Tongue (tissue), 2 donors: ENCODE results near the gene FN3K. TPM values are rescaled to one million over a fixed set of nuclear protein-coding genes. Genes with fewer than 3 reads are reported as not detected.
A peak's percentile ranks its signal among the peaks of the same experiment; 100 is the strongest.
"Not testable (repeated sequence)": the region's sequence is repeated elsewhere in the genome, so short reads cannot be mapped to it uniquely, and the experiment has no call there.

Source experiments
- DNase-seq: peaks from one replicate; pipeline ENCODE4 v3.0.0-alpha.2; 2015
- total RNA-seq: library from RNA; depleted of rRNA; stranded (reverse); fragments of >200 nt; gene quantifications from one replicate; pipeline ENCODE4 v1.2.3, GENCODE V29; 2014

The FN3K gene
- total RNA-seq, 1 donor from 2014 or later = 8.4 TPM

DNA sequence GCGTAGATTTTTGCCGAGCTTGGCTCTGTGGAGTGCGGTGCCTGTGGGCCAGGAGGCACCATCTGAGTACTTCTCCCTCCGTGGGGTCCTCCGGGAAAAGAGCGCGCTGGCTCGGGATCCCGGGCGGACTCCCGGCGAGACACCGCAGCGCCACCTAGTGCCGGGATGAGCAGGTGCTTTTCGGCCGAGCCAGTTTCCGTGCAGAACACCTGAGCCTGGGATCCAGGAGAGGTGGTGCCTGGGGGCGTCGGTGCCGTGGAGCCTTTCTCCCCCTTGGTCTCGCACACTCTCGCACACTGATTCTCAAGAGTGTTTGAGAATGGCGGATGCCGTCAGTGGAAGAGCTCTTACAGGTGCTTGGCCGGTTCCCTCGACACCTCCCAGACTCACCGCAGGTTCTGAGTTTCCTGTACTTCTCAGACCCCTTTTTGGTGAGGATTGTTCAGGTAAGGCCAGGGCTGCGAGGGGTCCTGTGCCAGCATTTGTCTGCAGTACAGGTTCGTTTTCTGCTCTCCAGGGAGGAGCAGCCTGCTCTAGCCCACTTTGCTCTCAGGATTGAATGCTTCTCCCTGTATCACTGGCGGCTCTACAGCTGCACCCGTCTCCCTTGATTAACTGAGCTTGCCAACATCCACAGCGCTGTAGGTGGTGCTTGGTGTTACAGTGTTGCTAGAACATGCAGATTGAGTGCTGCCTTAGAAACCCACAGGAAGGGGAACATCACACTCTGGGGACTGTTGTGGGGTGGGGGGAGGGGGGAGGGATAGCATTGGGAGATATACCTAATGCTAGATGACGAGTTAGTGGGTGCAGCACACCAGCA lies 39.8 kb downstream of the FN3K start:
- DNase-seq = peak; percentile 78

DNA sequence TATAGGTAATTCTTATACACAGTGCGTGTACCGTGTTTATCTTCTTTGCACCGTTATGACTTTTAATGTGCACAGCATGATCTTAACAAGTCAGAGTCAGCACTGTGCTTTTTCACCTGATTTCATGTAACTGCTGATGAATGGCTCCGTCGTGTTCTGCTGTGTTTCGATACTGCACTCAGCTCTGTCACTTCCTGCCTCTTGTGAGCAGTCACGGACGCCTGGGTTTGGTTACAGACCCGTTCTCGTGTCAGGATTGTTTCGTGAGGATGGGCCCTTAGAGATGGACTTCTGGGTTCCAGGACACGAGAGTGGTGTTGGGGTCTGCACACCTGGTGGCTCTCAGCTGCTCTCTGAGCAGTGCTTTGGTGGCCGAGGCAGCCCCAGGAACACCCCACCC lies 41.0 kb downstream of the FN3K start:
- no peak for DNase-seq

DNA sequence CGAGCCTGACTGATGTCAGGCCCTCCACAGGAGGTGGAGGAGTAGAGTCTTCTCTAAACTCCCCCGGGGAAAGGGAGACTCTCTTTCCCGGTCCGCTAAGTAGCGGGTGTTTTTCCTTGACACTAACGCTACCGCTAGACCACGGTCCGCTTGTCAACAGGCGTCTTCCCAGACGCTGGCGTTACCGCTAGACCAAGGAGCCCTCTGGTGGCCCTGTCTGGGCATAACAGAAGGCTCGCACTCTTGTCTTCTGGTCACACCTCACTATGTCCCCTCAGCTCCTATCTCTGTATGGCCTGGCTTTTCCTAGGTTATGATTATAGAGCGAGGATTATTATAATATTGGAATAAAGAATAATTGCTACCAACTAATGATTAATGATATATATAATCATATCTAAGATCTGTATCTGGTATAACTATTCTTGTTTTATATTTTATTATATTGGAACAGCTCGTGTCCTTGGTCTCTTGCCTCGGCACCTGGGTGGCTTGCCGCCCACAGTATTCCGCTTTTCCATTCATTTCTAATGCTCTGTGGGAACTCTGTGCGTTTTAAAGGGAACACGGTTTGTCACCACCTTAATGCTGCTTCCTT lies 42.5 kb downstream of the FN3K start:
- DNase-seq = not testable (repeated sequence)

DNA sequence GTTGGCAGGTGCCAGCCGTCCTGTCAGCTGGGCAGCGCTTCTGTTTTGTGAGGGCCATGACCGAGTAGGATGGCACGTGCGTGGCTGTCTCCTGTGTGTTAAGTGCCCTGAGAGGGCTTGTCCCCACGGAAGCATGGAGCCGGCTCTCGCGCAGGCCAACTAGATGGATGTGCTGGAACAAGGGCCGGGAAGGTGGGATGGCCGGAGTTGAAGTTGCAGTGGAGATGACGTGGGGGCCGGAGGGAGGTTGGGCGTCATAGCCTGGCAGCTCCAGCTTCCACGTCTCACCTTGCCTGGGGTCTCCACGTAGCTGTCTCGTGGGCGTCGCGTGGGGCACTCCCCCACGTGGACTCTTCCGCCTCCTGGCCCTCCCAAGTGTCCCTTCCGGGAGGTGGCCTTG lies 44.1 kb downstream of the FN3K start:
- peak; percentile 44 for DNase-seq

DNA sequence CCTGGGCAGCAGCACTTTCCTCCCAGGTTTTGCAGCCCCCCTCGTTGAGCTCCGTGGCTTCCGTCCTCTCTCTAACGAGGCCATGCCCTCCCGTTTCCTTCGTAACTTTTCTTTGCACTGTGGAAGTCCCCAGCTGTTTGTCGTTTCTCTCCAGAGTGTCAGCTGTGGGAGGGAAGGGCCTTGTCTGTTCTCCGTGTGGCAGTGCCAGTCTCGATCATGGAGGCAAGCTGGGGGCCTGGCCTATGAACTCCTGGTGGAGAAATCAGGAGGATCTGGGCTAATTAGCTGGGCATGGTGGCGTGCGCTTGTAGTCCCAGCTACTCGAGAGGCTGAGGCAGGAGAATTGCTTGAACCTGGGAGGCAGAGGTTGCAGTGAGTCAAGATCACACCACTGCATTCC lies 44.8 kb downstream of the FN3K start:
- peak; percentile 74 for DNase-seq

DNA sequence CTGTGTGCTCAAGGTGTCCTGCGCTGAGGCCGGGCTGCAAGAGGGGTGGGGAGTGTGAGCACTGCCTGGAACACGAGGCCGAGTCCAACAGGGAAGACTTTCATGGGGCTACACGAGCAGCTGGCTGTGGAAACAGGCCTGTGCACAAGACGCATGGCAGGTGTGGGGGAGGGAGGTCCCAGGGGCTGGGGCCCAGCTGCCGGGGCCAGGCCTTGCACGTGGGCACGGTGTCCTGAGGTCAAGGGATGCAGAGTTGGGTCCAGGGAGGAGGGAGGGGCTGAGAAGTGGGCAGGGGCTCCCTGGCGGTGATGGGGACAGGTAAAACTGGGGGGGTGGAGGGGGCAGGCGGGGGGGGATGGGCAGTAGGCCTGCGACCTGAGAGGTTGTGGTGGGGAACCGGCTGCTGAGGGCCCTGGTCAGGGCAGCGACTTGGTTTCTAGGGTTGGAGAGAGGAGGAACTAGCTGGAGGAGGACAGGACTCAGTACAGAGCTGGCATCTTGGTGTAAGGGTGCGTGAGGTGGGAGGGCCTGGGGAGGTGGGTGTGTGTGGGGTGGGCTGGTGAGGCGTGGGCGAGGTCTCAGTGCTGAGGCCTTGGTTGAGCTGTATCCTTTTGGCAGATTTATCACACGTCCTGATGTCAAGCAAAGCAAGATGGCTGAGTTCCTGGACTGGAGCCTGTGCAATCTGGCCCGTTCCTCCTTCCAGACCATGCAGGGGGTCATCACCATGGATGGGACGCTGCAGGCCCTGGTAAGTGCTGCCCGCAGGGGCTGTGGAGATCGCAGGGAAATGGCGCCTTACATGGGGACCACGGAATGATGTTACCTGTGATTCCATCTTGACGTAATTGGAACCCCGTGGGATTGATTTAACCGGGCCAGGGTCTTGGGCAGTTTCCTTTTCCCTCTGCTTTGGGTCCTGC lies 45.8 kb downstream of the FN3K start:
- DNase-seq = peak; percentile 51

DNA sequence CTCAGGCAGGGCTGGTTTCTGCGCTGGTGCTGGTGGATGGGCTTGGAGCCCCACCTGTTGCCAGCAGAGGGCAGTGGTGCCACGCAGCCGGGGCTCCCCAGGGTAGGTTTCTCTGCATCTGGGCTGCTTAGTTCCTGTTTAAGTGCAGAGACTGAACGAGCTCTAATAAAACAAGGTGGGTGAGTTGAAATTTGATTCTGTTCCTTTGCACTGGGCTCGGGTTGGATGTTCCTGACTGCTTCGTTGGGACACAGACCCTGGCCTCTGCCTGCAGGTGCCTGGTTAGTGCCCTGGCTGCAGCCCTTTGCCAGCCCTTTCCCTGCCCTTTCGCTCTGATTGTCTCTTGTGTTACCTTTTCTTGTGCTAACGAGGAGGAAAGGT lies 46.5 kb downstream of the FN3K start:
- peak; percentile 93 for DNase-seq

DNA sequence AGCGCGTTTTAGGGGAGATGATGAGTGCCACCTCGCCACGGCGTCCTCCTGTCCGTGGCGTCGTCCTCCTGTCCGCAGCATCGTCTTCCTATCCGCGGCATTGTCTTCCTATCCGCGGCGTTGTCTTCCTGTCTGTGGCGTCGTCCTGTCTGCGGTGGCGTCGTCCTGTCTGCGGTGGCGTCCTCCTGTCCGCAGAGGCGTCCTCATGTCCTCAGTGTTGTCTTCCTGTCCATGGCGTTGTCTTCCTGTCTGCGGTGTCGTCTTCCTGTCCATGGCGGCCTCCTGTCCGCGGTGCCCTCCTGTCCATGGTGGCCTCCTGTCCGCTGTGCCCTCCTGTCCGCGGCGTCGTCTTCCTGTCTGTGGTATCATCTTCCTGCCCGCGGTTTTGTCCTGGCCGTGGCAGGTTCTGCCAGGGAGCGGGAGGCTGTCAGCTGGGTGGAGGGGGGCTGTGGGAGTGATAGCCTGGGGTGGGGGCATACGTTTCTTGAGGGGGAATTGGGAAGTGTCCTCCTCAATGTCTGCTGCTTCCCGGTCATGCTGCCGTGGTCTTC lies 47.3 kb downstream of the FN3K start:
- DNase-seq = no peak

DNA sequence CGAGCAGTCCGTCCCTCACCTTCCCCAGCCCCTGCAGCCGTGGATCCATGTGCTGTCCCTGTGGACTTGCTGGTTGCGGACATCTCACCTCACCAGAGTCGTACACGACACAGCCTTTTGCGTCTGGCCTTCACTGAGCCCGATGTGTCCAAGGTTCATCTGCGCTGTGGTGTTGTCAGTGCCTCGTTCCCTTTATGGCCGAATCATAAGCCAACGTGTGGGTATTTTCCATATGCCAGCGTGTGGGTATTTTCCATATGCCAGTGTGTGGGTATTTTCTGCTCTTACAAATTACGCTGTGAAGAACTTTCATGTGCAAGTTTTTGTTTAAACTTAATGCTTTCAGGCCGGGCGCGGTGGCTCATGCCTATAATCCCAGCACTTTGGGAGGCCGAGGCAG lies 48.1 kb downstream of the FN3K start:
- no peak for DNase-seq

DNA sequence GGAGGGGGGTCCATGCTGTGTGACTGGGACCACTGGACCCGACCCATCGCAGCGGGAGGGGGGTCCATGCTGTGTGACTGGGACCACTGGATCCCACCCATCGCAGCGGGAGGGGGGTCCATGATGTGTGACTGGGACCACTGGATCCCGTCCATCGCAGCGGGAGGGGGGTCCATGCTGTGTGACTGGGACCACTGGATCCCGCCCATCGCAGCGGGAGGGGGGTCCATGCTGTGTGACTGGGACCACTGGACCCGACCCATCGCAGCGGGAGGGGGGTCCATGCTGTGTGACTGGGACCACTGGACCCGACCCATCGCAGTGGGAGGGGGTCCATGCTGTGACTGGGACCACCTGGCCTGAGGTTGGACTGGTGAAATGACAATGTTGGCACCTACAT lies 50.2 kb downstream of the FN3K start:
- DNase-seq = not testable (repeated sequence)

DNA sequence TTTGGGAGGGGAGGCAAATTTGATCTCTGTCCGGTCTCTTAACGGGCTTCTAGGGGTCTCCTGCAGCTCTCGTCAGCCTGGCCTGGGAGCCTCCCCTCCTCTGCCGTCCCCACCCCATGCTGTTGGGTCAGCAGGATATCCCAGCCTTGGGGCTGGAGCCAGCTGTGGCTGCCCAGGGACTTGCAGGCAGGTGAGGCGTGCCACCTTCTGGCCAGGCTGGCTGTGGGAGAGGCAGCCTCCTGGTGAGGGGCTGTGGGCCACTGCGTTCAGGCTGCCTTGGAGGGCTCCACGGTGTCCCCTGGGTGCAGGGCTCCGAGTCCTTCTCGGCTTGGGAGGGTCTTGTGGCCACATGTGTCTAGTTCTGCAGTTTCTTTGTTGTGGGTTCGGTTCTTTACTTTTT lies 51.0 kb downstream of the FN3K start:
- DNase-seq = no peak

DNA sequence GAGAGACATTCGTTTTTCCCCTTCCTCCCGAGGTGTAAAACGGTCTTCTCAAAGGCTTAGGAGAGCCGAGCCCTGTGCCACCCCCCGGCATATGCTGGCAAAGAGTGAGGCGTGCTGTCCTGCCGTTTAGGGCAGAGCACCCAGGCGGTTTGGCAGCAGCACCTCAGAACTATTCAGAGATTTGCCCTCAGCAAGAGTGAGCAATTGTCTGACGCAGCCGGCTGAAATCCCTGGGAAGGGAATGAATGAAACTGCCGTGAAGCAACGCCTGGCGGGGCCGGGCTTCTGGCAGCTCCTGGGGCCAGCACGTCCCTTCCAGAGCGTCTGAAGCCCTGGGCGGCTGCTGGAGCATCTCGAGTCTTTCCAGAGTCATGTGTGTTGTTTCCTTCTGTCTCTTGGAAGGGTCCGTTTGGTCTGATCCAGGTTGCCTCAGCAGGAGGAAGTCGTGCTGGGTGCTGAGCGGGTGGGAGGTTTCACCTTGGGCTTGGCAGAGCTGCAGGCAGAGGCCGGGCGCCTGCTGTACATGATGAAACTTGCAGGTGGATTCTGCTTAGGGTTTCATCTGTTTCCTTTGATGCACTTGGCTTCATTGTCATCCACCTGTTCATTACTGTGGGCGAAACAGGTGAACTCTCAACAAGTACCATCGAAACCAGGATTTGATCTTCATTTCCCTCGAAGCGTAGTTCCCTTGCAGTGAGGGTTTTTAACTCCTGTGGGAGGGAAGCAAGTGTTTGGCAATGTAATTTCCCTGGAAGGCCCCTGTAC lies 51.9 kb downstream of the FN3K start:
- DNase-seq = no peak

DNA sequence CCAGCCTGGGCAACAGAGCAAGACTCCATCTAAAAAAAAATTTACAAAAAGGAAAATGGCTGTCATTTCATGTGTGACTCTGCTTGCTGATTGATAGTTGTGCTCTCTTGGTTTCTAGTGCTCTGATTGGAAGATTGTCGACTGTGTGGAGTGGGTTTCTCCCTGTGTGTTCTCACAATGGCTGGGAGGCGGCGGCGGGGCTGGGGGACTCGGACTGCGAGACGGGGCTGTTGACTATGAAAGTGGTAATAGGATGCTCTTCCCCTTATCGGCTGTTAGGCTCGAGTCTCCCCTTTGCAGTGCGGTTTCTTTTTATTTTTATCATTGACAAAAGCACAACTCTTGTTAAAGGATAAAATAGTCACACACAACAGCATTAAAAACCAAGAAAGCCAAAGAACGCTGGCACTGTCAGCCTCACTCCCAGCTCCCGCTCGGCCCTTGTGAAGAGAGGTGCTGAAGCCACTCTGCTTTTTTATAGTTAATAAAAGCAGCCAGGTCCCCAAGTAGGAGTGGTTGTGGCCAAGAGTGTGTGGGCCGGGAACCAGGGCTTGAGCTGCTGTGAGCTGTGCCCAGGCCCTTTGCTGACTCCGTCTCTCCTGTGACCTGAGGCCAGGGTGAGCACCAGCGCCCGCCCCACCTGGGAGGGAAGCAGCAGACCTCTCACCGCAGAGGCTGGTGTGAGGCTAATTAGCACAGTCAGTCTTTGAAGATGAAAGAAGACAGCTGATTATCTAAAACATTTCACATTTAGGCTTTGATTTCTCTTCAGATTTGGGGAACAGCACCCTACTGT lies 53.0 kb downstream of the FN3K start:
- DNase-seq = no peak

DNA sequence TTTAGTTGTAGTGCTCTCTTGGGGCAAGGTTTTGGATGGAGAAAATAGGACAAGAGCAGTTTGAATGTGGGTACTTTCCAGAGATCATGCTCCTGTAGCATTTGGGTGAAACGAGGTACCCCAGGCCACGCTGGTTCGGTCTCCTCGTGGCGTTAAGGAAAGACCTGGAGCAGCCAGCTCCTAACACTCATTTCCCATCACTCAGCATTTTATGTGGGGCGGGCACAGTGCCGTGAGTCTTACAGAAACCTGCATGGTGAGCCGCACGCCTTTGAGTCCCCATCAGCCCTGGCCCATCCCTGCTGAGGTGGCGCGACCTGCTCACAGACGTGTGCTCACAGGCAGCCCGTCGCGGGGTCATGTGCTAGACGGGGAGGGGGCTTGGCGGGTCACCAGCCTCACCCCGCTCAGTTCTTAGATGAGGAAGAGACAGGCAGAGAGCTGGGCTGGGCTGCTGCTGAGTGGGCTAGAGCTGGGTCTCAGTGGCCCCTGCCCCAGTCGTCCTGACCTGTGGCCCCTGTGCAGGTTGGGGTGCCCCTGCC lies 53.7 kb downstream of the FN3K start:
- no peak for DNase-seq

DNA sequence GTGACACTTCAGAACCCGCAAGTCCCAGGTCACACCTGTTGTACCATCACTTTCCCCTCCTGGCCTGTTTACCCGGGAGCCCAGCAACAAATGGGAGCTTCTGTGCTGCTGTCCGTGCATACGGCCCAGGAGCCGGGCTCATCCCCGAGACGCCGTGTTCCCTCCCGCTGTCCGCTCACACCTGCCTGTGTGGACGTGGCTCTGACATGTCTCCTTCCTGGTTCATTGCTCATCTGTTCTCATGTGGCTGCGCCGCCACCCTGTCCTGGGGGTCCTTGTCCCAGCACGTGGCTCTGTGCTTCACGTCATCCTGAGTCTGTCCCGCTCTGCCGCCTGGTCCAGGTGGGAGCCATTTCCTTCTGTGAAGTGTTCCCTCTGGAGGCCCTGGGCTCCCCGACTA lies 54.4 kb downstream of the FN3K start:
- no peak for DNase-seq

DNA sequence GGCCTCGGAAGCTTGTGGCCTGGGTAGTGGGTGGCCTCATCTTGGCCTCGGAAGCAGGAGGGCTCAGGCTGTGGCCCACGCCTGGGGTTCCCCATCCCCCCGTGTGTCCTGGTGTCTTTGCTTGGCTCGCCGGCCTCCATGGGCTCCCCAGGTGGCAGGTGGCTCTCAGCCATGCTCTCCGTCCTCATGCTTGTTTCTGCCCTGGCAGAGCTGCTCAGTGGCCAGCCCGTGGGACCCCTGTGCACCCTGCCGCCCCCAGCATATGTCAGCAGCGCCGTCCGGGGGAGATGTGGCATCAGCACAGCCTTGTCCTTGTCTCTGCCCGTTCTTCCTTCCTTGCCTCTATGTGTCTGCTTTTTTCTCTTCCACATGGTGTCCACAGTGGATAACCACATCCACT lies 55.0 kb downstream of the FN3K start:
- DNase-seq = no peak

DNA sequence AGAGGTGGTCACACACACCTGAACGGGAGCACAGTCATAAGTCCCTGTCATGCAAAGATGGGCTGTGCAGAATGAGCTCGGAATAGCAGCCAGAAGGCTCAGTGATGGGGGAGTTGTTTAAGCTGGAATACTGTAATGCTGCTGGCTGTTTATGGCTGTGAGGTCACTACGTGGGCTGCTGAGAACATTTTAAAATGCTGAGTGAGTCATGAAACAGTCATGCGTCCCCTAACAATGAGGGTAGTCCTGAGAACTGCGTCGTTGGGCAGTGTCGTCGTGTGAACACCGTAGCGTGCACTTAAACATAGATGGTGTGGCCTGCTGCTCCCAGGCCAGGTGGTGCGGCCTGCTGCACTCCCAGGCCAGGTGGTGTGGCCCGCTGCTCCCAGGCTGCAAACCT lies 56.1 kb downstream of the FN3K start:
- no peak for DNase-seq

DNA sequence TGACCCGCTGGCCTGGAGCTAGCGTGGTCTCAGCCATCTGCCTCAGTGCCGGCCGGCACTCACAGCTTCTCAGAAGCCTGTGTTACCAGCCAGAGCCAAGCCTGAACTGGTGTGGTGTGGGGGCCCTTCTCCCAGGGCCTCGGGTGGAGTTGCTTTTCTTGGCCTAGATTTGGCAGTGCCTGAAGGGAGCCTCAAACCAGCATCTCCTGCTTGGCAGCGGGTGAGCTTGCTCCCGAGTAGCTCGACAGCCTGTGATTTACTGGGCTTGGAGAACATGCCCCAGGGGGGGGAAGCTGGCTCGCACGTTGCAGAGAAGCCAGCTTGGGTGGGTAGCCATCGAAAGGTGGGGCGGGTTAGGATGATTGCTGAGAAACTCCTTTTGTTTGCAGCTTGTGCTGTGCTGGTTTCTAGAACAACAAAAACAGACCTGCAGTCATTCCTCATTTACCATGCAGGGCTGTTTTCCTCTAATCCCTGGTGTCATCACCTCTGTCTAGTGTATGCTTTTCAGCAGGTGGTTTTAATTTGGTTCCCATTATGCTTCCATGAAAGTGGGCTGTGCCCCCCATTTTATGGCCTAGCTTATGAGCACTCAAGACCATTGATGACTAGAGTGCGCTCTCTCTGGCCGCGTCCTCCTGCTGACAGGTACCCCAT lies 58.7 kb downstream of the FN3K start:
- peak; percentile 66 for DNase-seq

DNA sequence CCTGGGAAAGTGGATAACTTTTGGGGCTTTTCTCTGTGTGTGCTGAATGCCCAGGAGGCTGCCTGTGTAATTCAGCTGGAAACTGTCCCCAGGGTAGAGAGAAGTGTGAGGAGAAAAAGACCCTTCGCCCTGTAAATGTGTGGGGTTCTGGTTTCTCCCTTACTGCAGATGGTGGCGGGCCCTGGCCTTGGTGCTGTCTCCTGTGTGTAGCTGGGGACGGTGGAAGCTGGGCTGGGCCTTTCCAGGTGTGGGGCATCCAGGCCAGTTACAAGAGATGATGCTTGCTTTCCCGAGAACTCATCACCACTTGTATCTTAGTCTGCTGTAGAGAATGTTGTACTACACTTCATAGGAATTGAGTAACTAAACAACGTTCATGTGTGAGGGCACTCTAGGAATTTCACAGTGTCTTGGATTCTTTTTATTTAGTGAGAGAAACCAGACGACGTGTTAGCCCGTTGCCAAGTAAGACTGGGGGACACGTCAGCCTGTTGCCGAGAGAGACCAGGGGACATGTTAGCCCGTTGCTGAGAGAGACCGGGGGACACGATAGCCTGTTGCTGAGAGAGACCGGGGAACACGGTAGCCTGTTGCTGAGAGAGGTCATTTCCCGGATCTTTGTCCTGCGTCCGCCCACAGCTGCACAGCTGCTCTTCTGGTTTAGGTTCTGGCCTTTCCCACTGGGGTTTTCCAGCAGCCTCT lies 59.5 kb downstream of the FN3K start:
- DNase-seq = peak; percentile 79

DNA sequence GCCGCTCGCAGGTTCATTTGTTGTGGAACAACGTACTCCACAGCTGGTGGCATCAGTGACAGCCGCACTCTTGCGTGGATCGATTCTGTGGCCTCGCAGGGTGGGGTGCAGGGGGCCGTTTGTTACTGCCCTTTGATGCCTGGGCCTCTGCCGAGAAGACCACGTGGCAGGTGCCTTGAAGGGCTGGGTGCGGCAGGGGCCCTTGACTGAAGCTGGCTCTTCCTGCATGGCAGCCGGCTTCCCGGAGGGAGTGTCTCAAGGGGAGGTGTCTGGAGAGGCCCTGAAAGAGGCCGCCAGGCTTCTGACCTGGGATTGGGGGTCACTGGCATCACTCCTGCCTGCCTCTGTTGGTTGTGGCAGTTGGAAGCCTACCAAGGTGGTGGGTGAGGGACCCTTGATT lies 60.2 kb downstream of the FN3K start:
- DNase-seq = no peak
